Calu3 (cell line): ENCODE results near the gene DAD1. TPM values are rescaled to one million over a fixed set of nuclear protein-coding genes. Genes with fewer than 3 reads are reported as not detected.
"Not testable (repeated sequence)": the region's sequence is repeated elsewhere in the genome, so short reads cannot be mapped to it uniquely, and the experiment has no call there.

Source experiments
- BruUV-seq: library from RNA; stranded (reverse); fragments of 400-500 nt; replicated peaks from 2 replicates; lab custom pipeline; 2021; lab: Mats Ljungman, UMichigan
- CTCF ChIA-PET: fragments of 300-600 bp; sonication (Branson Sonifier 250); formaldehyde crosslinking; loops from one replicate; lab custom pipeline; 2022; ENCODE audit warnings: antibody characterized with exemption; lab: Charles Lee
- DNase-seq: peaks from one replicate; pipeline ENCODE4 v3.0.0; 2022
- H3K27ac Mint-ChIP-seq: one replicate; pipeline ENCODE4 v1.8.0; 2022; ENCODE audit warnings: mixed read lengths; ENCODE audit not compliant: unreplicated experiment
- H3K27me3 Mint-ChIP-seq: one replicate; pipeline ENCODE4 v1.8.0; 2022; ENCODE audit warnings: mixed read lengths; ENCODE audit not compliant: unreplicated experiment
- H3K36me3 Mint-ChIP-seq: one replicate; pipeline ENCODE4 v1.8.0; 2022; ENCODE audit warnings: mild to moderate bottlenecking, moderate library complexity, mixed read lengths; ENCODE audit not compliant: insufficient read depth, unreplicated experiment
- H3K4me1 Mint-ChIP-seq: one replicate; pipeline ENCODE4 v1.8.0; 2022; ENCODE audit warnings: mild to moderate bottlenecking, low read depth, mixed read lengths; ENCODE audit not compliant: unreplicated experiment
- H3K4me3 Mint-ChIP-seq: one replicate; pipeline ENCODE4 v1.8.0; 2022; ENCODE audit warnings: mild to moderate bottlenecking, low read depth, moderate library complexity, mixed read lengths; ENCODE audit not compliant: unreplicated experiment
- H3K9me3 Mint-ChIP-seq: one replicate; pipeline ENCODE4 v1.8.0; 2022; ENCODE audit warnings: low read depth, mixed read lengths; ENCODE audit not compliant: unreplicated experiment
- CTCF ChIP-seq: fragments of 200-600 bp; IDR thresholded peaks from one replicate; pipeline ENCODE4 v1.8.0; 2022; ENCODE audit warnings: antibody characterized with exemption; ENCODE audit not compliant: unreplicated experiment
- intact Hi-C: fragments of 100-400 bp; cut with micrococcal nuclease; formaldehyde crosslinking; loops from one replicate; pipeline ENCODE4 v1.10.0; 2022; ENCODE audit not compliant: unreplicated experiment
- total RNA-seq: library from RNA; stranded (reverse); gene quantifications from 2 replicates; pipeline ENCODE4 v1.2.3, GENCODE V29; 2022

DAD1 gene
- total RNA-seq, 1 experiment from 2014 or later = 197 TPM

DNA sequence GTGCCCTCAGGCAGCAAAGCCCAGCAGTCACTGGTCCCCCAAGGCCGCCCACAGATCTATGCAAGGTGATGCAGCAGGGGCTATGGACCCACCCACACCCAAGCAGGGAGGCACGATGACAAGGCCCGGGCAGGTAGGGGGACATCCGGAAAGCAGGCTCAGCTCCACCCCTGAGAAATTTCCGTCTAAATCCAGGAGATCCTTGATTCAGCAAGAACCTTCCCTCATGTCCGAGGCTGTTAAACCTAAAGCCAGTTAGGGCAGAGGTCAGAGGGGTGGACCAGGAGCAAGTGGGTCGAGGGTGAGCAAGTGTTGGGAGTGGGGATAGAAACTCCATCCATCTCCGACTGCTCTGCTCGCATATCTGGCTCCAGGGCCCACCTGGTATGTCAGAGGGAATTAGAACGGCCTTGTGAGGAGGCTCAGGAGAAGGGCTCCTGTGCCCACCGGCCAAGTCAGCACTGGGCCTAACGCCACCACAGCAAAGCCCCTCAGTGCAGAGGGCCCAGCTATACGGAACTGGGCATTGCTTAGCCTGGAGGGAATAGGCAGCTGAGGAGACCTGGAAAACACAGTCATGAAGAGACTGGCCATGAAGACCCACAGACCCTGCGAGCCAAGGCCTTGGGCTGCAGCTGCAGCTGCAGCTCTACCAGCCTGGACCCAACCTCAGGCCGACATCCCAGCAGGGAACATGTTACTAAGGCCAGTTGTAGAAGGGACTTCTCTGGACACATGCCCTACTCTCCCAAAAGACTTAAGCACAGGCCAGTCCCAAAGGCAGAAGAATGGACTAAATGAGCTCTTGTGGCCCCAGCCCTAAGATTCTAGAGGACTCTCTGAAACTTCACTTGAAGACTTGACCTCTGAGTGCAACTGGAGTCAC is 34.3 kb downstream of the DAD1 start:
- no peak for DNase-seq
- intact Hi-C loops = loop anchor here (5.0 kb wide), 2 partner anchors 98 to 428 kb away; partner anchors contain the start of gene AJUBA
- peaks cover 27% of the 10 kb centered on the region for H3K36me3 Mint-ChIP-seq
- CTCF ChIA-PET = no interaction called here
- H3K9me3 Mint-ChIP-seq = no peaks in the 10 kb centered on the region
- H3K4me1 Mint-ChIP-seq = peaks cover 39% of the 10 kb centered on the region
- H3K27ac Mint-ChIP-seq = no peak overlapping the region
- H3K27me3 Mint-ChIP-seq = no peaks in the 10 kb centered on the region
- no TSS peak for BruUV-seq
- TF ChIP-seq CTCF = no peak
- peak overlapping the region; percentile 24 for H3K4me3 Mint-ChIP-seq

DNA sequence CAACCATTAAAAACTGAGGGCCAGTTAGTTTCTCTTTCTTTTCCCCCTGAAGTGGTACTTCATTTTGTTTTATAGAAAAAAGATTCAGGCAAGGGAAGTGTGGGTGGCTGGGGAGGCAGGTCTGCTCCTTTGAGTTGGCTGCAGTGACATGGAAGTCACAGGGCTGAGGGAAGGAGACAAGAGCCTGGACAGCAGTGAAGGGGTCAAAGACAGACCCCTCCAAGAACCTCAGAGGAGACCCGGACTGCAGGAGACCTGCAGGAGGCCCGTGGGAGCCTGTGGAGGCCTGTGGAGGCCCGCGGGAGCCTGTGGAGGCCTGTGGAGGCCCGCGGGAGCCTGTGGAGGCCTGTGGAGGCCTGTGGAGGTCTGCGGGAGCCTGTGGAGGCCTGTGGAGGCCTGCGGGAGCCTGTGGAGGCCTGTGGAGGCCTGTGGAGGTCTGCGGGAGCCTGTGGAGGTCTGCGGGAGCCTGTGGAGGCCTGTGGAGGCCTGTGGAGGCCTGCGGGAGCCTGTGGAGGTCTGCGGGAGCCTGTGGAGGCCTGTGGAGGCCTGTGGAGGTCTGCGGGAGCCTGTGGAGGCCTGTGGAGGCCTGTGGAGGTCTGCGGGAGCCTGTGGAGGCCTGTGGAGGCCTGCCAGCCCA is 35.0 kb downstream of the DAD1 start:
- DNase-seq = not testable (repeated sequence)

GRCh38 chr14:22553445-22553844 is 35.6 kb downstream of the DAD1 start:
- Mint-ChIP-seq H3K9me3 (no peaks in the 10 kb centered on the region), H3K4me1 (peaks cover 29% of the 10 kb centered on the region), H3K36me3 (peaks cover 20% of the 10 kb centered on the region), H3K27me3 (no peaks in the 10 kb centered on the region), H3K4me3 (no peak overlapping the region), H3K27ac (no peak overlapping the region)
- intact Hi-C loops = no loop called here
- CTCF ChIA-PET = no interaction called here
- TF ChIP-seq CTCF = no peak
- no TSS peak for BruUV-seq
- DNase-seq = no peak

More for the DNA sequence above, 35.0 kb downstream of the DAD1 start:
- H3K4me3 Mint-ChIP-seq, H3K9me3 Mint-ChIP-seq, H3K27ac Mint-ChIP-seq, BruUV-seq, CTCF ChIA-PET, intact Hi-C loops, H3K27me3 Mint-ChIP-seq: not testable (repeated sequence)
- H3K36me3 Mint-ChIP-seq = peaks cover 24% of the 10 kb centered on the region
- peaks cover 32% of the 10 kb centered on the region for H3K4me1 Mint-ChIP-seq

DNA sequence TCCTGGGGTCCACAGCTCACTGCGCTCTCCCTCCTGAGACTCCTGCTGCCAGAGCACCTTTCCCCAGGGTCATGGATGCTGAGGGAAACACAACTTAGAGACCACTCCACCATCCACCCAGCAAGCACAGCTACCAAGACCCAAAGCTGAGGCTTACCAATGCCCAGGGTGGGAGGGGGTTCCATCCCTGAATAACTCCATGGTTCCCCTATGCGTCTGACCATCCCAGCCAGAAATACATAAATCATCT is 36.3 kb downstream of the DAD1 start:
- DNase-seq = no peak
- TF ChIP-seq CTCF = no peak
- Mint-ChIP-seq H3K9me3 (no peaks in the 10 kb centered on the region), H3K27me3 (no peaks in the 10 kb centered on the region), H3K27ac (no peak overlapping the region), H3K4me3 (no peak overlapping the region), H3K4me1 (peaks cover 35% of the 10 kb centered on the region), H3K36me3 (peaks cover 20% of the 10 kb centered on the region)
- CTCF ChIA-PET = no interaction called here
- BruUV-seq = no TSS peak
- intact Hi-C loops = no loop called here
